HuH-7.5 (cell line): ENCODE measurements around the gene NRP2.

ENCODE experiments used
- DNase-seq: peaks from one replicate; pipeline ENCODE4 v3.0.0; 2011; ENCODE audit warnings: low spot score

The NRP2 gene

GRCh38 chr2:205752924-205753323 is 70.6 kb downstream of the NRP2 start:
- DNase-seq, result no peak

GRCh38 chr2:205754285-205754923 is 72.1 kb downstream of the NRP2 start:
- DNase-seq, result no peak

GRCh38 chr2:205754924-205755321 is 72.6 kb downstream of the NRP2 start:
- DNase-seq, result peak; percentile 37

GRCh38 chr2:205755923-205756322 is 73.6 kb downstream of the NRP2 start:
- no peak for DNase-seq

GRCh38 chr2:205757271-205757670 is 75.0 kb downstream of the NRP2 start:
- no peak for DNase-seq

- no peak for DNase-seq
These were observed 75.8 kb downstream of the NRP2 start for GRCh38 chr2:205758051-205758450.

- no peak for DNase-seq
These were observed 76.2 kb downstream of the NRP2 start for GRCh38 chr2:205758500-205758899.

- no peak for DNase-seq
These were observed 77.0 kb downstream of the NRP2 start for GRCh38 chr2:205759257-205759656.

- no peak for DNase-seq
These were observed 77.4 kb downstream of the NRP2 start for GRCh38 chr2:205759732-205760131.

GRCh38 chr2:205760157-205760556 is 77.9 kb downstream of the NRP2 start:
- no peak for DNase-seq

GRCh38 chr2:205761421-205761820 is 79.1 kb downstream of the NRP2 start:
- no peak for DNase-seq

- no peak for DNase-seq
These were observed 80.6 kb downstream of the NRP2 start for GRCh38 chr2:205762881-205763280.

- no peak for DNase-seq
These were observed 81.5 kb downstream of the NRP2 start for GRCh38 chr2:205763708-205764211.

- DNase-seq, result no peak
These were observed 82.0 kb downstream of the NRP2 start for GRCh38 chr2:205764270-205764746.

- DNase-seq, result no peak
These were observed 82.8 kb downstream of the NRP2 start for GRCh38 chr2:205765151-205765550.

GRCh38 chr2:205766779-205767359 is 84.6 kb downstream of the NRP2 start:
- peak; percentile 46 for DNase-seq

- no peak for DNase-seq
These were observed 85.3 kb downstream of the NRP2 start for GRCh38 chr2:205767617-205768016.

- no peak for DNase-seq
These were observed 86.0 kb downstream of the NRP2 start for GRCh38 chr2:205768341-205768740.

- no peak for DNase-seq
These were observed 86.7 kb downstream of the NRP2 start for GRCh38 chr2:205768815-205769494.

- no peak for DNase-seq
These were observed 87.2 kb downstream of the NRP2 start for GRCh38 chr2:205769495-205769850.

- DNase-seq, result no peak
These were observed 87.6 kb downstream of the NRP2 start for GRCh38 chr2:205769879-205770278.

- no peak for DNase-seq
These were observed 88.3 kb downstream of the NRP2 start for GRCh38 chr2:205770577-205770976.

- DNase-seq, result no peak
These were observed 88.7 kb downstream of the NRP2 start for GRCh38 chr2:205771031-205771430.
